Left lobe of liver (tissue), 2 donors: ENCODE measurements around the gene PLD4. TPM values are rescaled to one million over a fixed set of nuclear protein-coding genes. Genes with fewer than 3 reads are reported as not detected.
"Not testable (repeated sequence)": the region's sequence is repeated elsewhere in the genome, so short reads cannot be mapped to it uniquely, and the experiment has no call there.

Experiments used
- ATAC-seq: fragments of 200-7000 bp; cut with Tn5 transposase; one replicate; pipeline ENCODE4 v1.9.1; 2020; ENCODE audit warnings: mild to moderate bottlenecking, moderate library complexity
- DNase-seq: peaks from one replicate; pipeline ENCODE4 v3.0.0-alpha.2; 2020; ENCODE audit warnings: low spot score
- total RNA-seq: library from RNA; stranded (reverse); gene quantifications from one replicate; pipeline ENCODE4 v1.2.1, GENCODE V29; 2021
- donor health status: DM: no; HTN: no; CAD: no; lungs with moderate emphysema.
- donor health status: DM: no; HTN: yes; CAD: no.

PLD4 gene
- total RNA-seq, 1 donor from 2014 or later: not detected

- DNase-seq (no peak), ATAC-seq (no peak)
These were observed 39.4 kb upstream of the PLD4 start for GRCh38 chr14:104885031-104885972.

- no peak for ATAC-seq
- no peak for DNase-seq
These were observed 38.5 kb upstream of the PLD4 start for GRCh38 chr14:104885973-104886689.

- ATAC-seq (no peak), DNase-seq (no peak)
These were observed 37.7 kb upstream of the PLD4 start for GRCh38 chr14:104886690-104887622.

GRCh38 chr14:104887623-104888488 is 36.8 kb upstream of the PLD4 start:
- no peak for ATAC-seq
- no peak for DNase-seq

- DNase-seq: no peak
These were observed 35.9 kb upstream of the PLD4 start for GRCh38 chr14:104888489-104889374.

GRCh38 chr14:104889375-104889757 is 35.3 kb upstream of the PLD4 start:
- peak; percentile 39 for DNase-seq
- no peak for ATAC-seq

More at GRCh38 chr14:104888489-104889374, 35.9 kb upstream of the PLD4 start:
- no peak for ATAC-seq

- ATAC-seq, DNase-seq: not testable (repeated sequence)
These were observed 34.4 kb upstream of the PLD4 start for GRCh38 chr14:104890292-104890691.

GRCh38 chr14:104891121-104891551 is 33.5 kb upstream of the PLD4 start:
- peak; percentile 34 for DNase-seq
- ATAC-seq: no peak

GRCh38 chr14:104891664-104892530 is 32.8 kb upstream of the PLD4 start:
- DNase-seq (peak; percentile 45), ATAC-seq (no peak)

GRCh38 chr14:104892531-104893434 is 31.9 kb upstream of the PLD4 start:
- ATAC-seq: no peak
- no peak for DNase-seq

GRCh38 chr14:104893435-104894207 is 31.1 kb upstream of the PLD4 start:
- peak; percentile 46 for DNase-seq
- ATAC-seq: no peak

- peak; percentile 45 for DNase-seq
- ATAC-seq: no peak
These were observed 30.1 kb upstream of the PLD4 start for GRCh38 chr14:104894331-104895206.

GRCh38 chr14:104895207-104895785 is 29.4 kb upstream of the PLD4 start:
- ATAC-seq (peak; percentile 64), DNase-seq (peak; percentile 72)
